NCI-H2107 treated with DMSO at 0.1 percent for 48 hours (cell line): Measurements from ENCODE around the gene XNDC1N.

ENCODE experiments used
- DNase-seq: peaks from one replicate; lab custom pipeline; 2025; ENCODE audit not compliant: unreplicated experiment; lab: John Stamatoyannopoulos, UW

Gene XNDC1N, protein sequence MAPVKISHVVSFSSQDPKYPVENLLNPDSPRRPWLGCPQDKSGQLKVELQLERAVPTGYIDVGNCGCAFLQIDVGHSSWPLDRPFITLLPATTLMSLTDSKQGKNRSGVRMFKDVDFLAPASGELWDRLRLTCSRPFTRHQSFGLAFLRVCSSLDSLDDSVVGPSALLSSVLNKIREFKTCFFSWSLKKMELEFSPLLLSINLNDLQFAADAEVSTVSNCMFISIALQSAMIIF

GRCh38 chr11:71927820-71928736 lies at the start of gene XNDC1N:
Gene XNDC1N, minus strand, starts transcription at chr11:71928594. Its CDS starts 5,241 bp downstream, at chr11:71923353.
- peak; percentile 90 for DNase-seq

DNA sequence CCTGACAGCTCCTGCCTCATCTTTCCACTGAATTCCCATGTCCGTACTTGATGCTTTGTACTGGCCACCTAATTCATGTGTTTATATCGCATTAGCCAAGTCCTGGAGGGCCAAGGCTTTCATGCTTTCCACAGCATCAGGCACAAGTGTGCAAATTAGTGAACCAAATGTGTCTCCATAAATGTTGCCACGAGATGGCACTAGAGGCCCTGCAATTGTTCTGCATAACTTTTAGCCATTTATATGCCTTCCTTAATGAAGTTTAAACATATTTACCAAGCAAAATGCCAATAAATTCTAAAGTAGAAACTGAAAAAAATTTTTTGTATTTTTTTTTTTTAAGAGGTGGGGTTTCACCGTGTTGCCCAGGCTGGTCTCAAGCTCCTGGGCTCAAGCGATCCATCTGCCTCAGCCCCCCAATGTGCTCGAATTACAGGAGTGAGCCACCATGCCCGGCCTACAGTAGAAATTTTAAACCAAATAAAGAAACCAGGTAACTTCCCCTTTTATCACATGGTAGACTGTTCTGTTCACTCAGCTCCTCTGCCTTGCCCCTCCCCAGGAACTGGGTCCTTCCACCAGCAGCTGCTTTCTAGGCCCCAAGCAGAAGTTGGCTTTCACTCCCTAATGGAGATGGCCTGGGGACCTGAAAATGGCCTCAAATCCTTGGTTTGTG lies 49.5 kb upstream of the XNDC1N start:
- DNase-seq: peak; percentile 28

DNA sequence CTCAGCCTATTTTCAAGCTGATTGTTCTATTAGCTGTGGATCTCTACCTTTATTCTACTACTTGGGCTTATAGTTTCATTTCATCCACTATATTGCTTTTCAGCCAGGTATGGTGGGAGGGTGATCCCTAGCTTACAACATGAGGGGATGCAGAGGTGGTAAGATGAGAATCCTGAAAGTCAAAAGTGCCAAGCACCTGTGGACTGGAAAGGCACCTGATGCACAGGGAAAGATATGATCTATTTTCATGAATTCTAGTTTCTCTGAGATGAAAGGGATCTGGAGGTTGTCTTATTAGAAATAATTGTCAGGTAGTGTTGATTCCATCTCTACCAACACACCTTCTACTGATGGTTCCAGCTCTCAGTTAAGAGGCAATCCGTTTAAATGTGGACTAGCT lies 48.7 kb upstream of the XNDC1N start:
- DNase-seq: no peak

- DNase-seq: no peak
Observed at GRCh38 chr11:71976551-71976950, 48.2 kb upstream of the XNDC1N start.

DNA sequence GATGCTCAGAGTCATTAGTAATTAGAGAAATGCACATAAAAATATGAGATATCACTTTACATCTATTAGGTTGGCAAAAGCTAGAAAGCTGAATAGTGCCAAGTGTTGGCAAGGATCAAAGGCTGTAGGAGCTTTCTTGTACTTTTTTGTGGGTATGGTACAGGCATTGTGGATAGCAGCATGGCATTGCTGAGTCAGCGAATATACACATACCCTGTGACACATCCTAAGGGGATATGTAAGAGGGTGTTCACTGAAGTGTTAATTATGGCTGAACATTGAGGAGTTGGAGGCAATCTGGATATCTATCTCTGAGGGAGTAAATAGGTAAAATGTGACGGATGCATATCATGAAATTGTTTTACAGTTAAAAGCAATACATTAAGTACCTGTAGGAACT lies 43.3 kb upstream of the XNDC1N start:
- no peak for DNase-seq

DNA sequence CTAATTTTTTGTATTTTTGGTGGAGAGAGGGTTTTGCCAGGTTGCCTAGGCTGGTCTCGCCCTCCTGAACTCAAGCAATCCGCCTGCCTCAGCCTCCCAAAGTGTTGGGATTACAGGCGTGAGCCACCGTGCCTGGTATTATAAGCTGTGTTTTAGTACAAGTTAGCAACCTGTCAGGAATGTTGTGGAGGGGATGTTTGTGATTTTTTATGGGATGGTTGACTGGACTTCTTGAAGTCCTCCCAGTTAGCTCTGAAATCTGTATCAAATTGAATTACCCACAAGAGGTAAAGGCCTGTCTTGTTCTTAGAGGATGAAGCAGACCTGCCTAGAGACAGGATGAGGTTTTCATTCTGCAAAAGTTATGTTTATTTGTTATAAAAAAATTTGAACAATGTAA lies 36.2 kb upstream of the XNDC1N start:
- no peak for DNase-seq

DNA sequence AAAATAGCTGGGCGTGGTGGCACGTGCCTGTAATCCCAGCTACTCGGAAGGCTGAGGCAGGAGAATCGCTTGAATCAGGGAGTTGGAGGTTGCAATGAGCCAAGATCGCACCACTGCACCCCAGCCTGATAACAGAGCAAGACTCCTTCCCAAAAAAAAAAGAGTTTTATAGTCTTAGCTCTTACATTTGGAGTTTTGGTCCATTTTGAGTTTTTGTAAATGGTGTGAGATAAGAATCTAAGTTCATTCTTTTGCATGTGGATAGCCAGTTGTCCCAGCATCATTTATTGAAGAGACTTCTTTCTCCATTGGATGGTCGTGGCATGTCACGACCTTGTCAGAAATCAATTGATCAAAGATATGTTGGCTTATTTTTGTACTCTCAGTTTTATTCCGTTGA lies 35.1 kb upstream of the XNDC1N start:
- no peak for DNase-seq

GRCh38 chr11:71962428-71963038 lies 34.1 kb upstream of the XNDC1N start:
- DNase-seq: no peak

- DNase-seq: no peak
Observed at GRCh38 chr11:71955898-71956456, 27.6 kb upstream of the XNDC1N start.

DNA sequence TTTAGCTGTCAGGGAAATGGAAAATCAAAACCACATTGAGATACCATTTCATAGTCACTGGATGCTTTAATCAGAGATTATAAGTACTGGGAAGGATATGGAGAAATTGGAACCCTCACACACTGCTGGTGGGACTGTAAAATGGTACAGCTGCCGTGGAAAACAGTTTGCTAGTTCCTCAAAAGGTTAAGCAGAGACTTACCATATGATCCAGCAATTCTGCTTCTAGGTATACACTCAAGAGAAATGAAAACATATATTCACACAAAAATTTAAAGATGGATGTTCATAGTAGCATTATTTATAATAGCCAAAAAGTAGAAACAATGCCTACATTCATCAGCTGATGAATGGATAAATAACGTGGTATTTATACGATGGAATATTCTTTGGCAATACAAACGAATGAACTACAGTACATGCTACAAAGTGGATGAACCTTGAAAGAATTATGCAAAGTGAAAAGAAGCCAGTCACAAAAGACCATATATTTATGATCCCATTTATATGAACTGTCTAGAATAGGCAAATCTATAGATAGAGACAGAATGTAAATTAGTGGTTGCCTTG lies 23.4 kb upstream of the XNDC1N start:
- no peak for DNase-seq

DNA sequence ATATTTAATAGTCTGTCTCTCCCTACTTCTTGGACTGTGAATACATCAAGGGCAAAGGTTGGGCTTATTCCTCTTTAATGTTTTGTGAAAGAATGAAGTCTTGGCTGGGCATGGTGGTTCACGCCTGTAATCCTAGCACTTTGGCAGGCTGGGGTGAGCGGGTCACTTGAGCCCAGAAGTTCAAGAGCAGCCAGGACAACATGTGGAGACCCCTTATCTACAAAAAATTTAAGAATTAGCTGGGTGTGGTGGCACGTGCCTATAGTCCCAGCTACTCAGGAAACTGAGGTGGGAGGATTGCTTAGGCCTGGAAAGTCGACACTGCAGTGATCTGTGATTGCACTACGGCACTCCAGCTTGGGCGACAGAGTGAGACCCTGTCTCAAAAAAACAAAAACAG lies 20.6 kb upstream of the XNDC1N start:
- no peak for DNase-seq

GRCh38 chr11:71948314-71949027 lies 20.1 kb upstream of the XNDC1N start:
- DNase-seq: no peak

DNA sequence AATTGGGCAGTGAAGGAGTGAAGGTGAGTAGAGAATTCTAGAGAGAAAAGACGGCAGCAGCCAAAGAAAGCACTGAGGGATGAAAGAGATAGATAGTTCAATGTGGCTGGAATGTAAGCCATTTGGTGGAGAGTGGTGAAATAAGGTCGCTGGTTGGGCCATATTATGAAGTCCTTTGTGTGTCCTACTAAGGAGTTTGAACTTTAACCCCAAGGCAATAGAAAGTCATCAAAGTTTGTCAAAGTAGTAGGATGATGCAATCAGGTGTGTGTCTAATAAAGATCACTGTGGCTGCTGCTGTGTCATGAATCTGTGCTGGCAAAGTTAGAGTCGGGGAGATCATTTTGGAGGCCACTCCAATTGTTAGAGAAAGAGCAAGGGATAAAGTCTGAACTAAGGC lies 19.1 kb upstream of the XNDC1N start:
- DNase-seq: no peak

DNA sequence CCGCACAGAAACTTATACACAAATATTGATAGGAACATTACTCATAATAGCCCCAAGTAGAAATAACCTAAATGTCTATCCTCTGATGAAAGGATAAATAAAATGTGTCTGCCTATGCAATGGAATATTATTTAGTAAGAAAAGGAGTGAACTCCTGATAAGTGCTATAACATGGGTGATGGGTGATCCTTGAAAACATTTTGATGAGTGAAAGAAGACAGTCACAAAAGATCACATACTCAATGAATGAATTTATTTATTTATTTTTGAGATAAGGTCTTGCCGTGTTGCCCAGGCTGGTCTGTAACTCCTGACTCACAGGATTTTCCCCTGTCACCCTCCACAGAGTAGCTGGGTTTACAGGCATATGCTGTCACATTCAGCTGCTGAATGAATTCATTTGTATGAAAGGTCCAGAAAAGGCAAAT lies 17.8 kb upstream of the XNDC1N start:
- DNase-seq: no peak

DNA sequence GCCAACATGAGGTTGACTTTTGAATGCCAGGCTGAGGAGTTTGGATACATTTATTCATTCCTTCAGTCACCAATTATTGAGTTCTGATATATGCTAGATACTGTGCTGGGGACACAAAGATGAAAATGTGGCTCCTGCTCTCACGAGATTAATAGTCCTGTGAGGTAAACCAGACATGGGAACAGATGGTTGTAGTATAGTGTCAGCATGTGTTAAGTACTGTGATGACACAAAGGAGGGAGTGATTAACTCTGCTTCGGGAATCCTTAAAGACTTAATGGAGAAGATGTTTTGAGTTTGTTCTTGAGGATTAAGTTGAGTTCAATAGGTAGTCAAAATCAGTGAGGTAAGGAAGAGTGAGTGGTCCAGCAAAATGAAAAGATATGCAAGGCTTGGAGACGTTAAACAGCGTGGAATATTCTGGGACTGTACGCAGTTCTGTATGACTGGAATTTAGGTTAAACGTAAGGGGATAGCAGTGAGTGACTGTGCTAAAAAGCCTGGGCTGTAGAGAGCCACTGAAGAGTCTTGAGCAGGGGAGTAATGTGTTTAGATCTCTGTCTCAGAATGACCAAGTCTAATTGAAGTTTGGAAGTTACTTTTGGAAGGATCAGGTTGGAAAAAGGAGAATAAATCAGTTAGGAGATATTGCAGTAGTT lies 12.3 kb upstream of the XNDC1N start:
- no peak for DNase-seq

GRCh38 chr11:71937826-71938225 lies 9.4 kb upstream of the XNDC1N start:
- DNase-seq: no peak

GRCh38 chr11:71936825-71937224 lies 8.4 kb upstream of the XNDC1N start:
- DNase-seq: no peak

- DNase-seq: no peak
Observed at GRCh38 chr11:71935338-71935925, 7.0 kb upstream of the XNDC1N start.

DNA sequence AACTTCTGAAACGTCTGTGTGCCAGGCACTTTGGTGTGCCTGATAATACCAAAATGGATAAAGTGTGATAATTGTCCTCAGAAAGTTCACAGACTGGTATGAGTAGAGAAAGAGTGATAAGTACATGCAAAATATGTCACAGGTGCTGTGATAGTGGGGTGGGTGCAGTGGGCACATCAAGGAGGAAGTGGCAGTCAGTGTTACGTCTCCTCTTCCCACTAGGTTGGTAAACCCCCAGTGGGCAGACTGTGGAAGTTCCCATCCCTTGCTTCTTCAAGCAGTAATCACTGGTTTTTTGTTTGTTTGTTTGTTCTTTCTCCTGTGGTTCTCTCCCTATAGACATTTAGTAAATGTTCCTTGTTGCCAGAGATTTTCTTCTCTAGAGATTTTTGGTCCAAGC lies 5.8 kb upstream of the XNDC1N start:
- DNase-seq: no peak
